ENCODE measurements around the gene IL17C.

IL17C gene

GRCh38 chr16:88629835-88630234 lies 8.5 kb upstream of the IL17C start:
- DNase-seq = no peak

DNA sequence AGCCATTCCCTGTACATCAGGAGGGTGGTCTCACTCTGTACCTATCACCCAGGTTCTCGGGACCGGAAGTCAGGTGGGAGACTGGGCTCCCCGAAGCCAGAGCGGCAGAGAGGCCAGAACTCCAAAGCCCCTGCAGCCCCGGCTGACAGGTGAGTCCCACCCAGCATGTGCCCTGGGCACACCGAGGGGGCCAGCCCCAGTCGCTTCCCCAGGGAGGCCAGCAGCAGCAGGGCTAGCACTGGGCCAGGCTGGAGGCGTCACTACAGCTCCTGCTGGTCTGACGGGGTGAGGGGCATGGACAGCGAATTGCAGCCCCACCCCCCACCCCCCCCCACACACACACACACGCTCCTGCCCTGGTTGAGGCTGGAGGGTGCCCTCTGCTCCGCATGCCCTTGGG lies 7.9 kb upstream of the IL17C start:
- DNase-seq = no peak

DNA sequence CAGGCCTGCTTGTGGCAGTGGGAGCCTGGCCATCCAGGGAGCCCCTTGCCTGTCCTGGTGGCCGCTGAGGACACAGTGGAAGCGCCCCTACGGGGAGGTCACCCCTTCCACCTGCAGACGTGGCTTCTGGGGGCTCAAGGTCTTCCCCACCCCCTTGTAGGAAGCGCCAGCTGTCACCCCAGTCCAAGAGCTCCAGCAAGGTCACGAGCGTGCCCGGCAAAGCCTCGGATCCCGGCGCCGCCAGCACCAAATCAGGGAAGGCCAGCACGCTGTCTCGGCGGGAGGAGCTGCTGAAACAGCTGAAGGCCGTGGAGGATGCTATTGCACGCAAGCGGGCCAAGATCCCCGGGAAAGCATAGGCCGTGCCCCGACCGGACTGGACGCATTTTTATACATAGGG lies 7.4 kb upstream of the IL17C start:
- no peak for DNase-seq

GRCh38 chr16:88631384-88631783 lies 7.0 kb upstream of the IL17C start:
- DNase-seq = no peak

- no peak for DNase-seq
Observed at GRCh38 chr16:88631920-88632586, 6.3 kb upstream of the IL17C start.

DNA sequence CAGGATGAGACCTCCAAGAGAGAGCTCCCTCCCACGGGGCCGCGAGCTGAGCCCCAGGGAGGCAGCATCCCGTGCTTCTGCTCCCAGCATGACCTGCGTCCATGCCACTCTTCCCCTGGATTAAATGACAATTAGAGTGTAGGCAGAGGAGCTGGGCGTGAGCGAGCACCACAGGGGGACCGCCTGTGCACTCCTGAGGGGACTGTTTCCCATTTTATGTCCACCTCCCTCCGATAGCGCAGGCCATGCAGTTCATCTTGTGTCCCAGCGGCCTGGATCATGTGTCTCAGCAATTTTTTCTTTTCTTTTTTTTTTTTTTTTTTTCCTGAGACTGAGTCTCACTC lies 5.8 kb upstream of the IL17C start:
- DNase-seq = no peak

- peak; percentile 44 for DNase-seq
Observed at GRCh38 chr16:88633684-88634140, 4.7 kb upstream of the IL17C start.

- peak; percentile 50 for DNase-seq
Observed at GRCh38 chr16:88634141-88634993, 4.0 kb upstream of the IL17C start.

- DNase-seq = no peak
Observed at GRCh38 chr16:88634994-88635670, 3.2 kb upstream of the IL17C start.

DNA sequence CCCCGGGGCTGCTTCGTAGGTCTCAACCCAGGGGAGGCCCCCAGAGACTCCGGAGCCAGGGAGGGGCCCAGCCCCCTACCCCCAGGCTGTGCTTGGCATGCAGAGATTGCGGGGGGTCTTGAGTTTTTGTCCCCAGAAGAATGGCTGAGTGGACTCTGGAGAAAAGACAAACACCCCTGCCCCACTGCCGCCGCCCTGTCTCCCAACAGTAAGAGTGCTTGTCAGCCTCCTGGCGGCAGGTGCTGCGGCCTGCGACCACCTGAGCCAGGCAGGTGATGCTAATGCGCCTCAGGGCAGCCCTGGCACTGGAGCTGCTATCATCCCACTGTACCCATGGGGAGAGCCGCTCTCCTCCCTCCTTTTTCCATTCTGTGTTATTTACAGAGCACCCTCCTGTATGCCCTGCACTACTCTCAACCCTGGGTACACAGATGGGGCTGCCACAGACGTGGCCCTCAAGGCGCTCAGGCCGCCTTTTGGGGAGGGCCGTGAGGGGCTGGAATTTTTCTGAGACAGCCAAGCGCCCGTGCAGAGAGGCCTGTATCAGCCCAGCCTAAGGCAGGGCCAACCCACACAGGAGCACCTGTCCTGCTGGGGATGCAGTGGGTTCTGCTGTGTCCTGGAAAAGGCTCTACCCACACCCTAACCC lies 2.6 kb upstream of the IL17C start:
- no peak for DNase-seq

DNA sequence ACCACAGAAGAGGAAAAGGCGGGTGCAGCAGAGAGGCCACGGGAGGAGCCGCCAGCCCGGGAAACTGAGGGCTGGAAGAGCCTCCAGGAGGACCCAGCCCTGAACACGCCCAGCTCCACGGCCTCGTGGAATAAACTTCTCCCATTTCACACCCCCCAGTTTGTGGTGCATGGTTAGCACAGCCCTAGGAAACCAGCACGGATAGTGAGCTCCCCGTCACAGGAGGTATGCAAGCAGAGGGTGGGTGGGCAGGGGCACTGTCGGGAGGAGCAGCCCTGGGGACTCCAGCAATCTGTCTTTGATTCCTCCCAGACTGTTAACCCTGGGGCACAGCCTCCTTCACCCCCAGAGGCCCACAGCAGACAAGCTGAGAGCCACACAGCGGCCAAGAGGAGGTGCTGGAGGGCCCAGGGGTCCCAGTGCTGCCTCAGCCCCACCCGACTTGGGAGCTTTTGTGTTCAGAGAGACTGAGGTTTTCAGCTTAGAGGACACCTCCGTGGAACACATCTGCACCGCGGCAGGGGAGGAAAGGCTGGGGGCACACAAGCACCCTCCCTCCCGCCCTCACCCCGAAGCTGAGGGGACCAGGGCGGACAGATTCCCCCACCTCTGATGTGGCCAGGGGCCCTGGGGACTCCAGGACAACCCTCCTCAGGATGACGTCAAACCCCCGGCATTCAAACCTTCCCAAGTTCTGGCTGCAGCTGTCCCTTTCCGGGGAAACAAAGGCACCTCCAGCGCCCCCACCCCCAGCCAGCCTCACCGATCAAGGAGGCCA lies 1.7 kb upstream of the IL17C start:
- DNase-seq = no peak

- DNase-seq = no peak
Observed at GRCh38 chr16:88639231-88640038, 1.1 kb downstream of the IL17C start.

DNA sequence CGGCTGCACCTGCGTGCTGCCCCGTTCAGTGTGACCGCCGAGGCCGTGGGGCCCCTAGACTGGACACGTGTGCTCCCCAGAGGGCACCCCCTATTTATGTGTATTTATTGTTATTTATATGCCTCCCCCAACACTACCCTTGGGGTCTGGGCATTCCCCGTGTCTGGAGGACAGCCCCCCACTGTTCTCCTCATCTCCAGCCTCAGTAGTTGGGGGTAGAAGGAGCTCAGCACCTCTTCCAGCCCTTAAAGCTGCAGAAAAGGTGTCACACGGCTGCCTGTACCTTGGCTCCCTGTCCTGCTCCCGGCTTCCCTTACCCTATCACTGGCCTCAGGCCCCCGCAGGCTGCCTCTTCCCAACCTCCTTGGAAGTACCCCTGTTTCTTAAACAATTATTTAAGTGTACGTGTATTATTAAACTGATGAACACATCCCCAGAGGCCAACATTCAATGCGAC lies 1.7 kb downstream of the IL17C start:
- DNase-seq = no peak

DNA sequence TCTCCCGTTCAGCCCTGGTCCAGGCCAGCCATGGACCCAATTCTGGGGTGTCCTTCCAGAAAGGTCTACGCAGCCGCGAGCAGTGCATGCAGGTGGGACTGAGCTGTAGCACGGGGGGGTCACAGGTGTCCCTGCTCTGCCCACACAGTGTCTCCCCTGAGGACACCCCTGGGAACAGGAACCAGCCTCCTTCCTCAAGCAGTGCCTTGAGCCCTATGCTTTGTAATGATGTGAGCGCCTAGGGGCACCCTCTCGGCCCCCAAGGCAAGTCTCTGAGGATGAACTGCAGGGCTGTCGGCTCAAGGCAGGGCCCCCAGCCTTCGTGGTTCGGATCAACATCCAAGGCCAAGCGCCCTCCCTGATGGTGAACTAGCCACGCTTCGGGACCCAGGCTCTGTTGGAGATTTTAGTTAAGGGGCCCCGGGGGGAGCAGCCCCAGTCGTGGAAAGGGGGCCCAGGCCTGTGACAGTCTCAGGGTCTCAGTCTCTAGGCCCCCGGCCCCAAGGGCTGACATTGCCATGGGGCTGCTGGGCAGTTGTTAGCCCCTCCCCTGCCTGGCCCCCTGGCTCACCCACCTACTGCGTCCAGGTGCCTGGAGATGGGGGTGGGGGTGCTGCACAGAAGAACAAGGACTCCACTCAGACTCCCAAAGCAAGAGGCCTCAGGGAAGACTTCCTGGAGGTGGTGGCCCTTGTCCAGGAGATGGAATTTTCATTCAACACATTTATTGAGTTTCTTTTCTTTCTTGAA lies 2.3 kb downstream of the IL17C start:
- DNase-seq = no peak

GRCh38 chr16:88642881-88643643 lies 4.7 kb downstream of the IL17C start:
- no peak for DNase-seq

DNA sequence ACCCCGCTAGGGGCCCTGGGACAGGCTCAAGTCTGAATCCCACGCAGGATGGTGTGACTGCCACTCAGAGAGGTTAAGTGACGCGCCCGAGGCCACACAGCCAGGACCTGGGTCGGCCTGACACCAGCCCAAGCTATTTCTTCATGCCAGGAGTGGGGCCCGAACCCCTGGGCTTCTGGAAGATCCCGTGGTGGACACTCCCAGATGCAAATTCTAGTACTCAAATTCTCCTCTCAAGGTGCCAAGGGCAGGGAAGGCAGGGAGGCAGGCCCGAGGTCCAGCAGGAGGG lies 5.2 kb downstream of the IL17C start:
- DNase-seq = no peak

- DNase-seq = no peak
Observed at GRCh38 chr16:88645455-88645854, 7.1 kb downstream of the IL17C start.

DNA sequence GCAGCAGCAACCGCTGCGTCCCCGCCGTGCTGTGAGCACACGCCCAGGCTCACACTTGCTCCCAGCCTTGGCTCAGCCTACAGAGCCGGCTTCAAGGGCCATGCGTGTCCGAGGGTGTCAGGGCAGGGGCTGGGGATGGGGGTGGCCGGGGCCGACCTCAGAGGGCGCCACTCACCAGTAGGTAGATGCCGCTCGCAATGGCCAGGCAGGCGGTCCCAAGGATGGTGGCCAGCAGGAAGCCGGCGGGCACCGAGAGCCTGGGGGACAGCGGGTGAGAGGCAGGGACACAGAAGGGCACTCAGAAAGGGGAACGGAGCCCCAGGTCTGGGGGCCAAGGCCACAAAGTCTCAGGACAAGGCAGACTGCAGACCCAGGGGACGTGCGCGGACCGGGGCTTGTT lies 7.6 kb downstream of the IL17C start:
- DNase-seq = no peak

GRCh38 chr16:88646345-88647034 lies 8.1 kb downstream of the IL17C start:
- no peak for DNase-seq
